ENCODE data around the gene PTPRG.

PTPRG gene

DNA sequence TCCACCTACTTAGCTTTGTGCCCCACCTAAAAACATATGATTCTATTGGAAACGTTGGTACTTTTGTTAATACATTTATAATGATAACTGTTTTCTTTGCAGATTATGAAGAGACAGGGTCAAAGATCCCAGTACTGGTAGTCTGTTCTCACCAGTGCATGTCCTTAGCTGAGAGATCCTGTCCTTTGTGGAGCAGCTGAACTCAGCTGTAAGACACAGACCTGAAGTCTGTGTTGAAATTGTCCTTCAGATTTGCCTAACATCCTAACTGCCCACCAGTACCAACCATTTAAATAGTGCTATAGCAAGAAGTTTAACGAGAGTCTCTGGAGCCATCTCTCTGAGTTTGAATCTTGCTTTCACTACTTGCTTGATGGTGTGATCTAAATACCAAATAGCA lies 413.3 kb downstream of the PTPRG start:
- no peak for DNase-seq (ENCODE audit: low spot score)
- no peak overlapping the region for H3K27ac ChIP-seq
- no peak overlapping the region for H3K4me3 ChIP-seq
- TF ChIP-seq, protein P1, sequence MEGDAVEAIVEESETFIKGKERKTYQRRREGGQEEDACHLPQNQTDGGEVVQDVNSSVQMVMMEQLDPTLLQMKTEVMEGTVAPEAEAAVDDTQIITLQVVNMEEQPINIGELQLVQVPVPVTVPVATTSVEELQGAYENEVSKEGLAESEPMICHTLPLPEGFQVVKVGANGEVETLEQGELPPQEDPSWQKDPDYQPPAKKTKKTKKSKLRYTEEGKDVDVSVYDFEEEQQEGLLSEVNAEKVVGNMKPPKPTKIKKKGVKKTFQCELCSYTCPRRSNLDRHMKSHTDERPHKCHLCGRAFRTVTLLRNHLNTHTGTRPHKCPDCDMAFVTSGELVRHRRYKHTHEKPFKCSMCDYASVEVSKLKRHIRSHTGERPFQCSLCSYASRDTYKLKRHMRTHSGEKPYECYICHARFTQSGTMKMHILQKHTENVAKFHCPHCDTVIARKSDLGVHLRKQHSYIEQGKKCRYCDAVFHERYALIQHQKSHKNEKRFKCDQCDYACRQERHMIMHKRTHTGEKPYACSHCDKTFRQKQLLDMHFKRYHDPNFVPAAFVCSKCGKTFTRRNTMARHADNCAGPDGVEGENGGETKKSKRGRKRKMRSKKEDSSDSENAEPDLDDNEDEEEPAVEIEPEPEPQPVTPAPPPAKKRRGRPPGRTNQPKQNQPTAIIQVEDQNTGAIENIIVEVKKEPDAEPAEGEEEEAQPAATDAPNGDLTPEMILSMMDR (IDR thresholded peaks at IDR 0.05): no peak

DNA sequence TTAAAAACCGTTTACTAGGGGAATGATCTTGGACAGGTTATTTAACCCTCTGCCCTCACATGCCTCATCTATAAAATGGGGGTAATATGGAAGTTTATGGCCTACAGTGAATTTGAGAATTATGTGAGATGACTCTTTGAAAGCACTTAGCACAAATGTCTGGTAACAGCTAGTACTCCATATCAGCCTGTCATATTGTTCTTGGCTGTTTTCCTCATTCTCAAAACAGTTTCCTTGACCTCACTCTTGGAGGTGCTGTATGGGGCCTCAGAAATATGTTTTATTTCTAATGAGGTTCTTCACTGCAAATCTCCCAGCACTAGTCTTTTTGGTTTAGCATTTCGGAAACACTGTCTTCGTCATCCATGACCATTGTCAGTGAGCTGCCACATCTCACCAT lies 413.8 kb downstream of the PTPRG start:
- Histone ChIP-seq H3K27ac (no peak overlapping the region), H3K4me3 (no peak overlapping the region)
- TF ChIP-seq, protein P1 (IDR thresholded peaks at IDR 0.05): no peak
- DNase-seq (ENCODE audit: low spot score): no peak

DNA sequence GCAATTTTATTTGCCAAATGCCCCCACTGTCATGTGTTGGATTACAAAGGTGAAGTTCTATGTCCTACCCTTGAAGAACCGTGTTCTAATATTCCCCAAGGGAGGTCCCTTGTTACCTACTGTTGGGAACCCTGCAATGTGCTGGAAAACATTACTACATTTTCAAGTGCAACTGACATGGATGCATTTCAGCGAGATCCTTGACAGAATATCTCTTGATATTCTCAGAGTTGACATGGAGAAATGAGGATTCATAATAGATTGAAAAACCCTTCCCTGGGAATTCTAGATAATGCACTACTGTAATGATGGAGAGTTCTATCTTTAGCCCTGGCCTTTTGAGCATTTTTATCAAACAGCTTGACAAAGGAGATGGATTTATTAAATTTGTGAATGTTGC lies 414.6 kb downstream of the PTPRG start:
- TF ChIP-seq, protein P1 (IDR thresholded peaks at IDR 0.05): no peak
- Histone ChIP-seq H3K4me3 (no peak overlapping the region), H3K27ac (no peak overlapping the region)
- no peak for DNase-seq (ENCODE audit: low spot score)

DNA sequence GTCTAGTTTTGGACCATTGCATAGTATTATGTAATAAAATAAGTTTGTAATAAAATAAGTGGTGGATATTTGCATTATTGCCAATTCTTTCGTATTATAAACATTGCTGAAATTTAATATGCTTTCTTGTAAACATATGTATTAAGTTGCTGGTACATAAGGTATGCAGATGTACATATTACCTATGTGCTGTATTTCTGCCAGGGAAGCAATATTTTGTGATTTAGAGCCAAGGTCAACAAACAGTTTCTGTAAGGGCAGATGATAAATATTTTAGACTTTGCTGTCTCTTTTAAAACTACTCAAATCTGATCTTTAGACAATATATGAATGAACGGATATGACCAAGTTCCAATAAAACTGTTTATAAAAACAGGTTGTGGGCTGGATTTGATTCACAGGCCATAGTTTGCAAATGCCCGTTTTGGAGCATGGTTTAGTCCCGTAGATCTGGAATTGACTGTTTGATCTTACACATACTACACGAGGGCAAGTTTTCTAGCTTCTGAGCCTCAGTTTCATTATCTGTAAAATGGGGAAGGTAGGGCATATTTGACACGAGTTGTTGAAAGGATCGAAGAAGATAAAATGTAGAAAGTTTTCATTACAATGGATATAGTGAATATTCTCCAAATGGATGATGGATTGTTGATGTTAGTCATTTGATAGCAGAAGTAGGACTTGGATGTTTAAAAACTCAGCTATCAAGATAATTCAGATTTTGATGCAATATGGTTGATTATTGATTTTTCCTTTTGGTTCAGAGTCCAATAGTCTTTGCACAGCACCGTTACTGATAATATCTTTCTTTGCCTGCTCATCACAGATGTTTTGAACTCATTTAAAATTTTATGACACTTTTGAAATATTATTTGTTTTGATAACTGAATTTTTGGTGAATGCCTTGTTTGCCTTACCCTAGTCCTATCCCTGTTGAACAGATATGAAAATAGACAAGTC lies 417.4 kb downstream of the PTPRG start:
- DNase-seq (ENCODE audit: low spot score): no peak
- no peak overlapping the region for H3K27ac ChIP-seq

GRCh38 chr3:61979638-61980037 lies 418.3 kb downstream of the PTPRG start:
- DNase-seq (ENCODE audit: low spot score): no peak
- Histone ChIP-seq H3K27ac (no peak overlapping the region), H3K4me3 (no peak overlapping the region)
- TF ChIP-seq, protein P1 (IDR thresholded peaks at IDR 0.05): no peak

More for the DNA sequence above, 417.4 kb downstream of the PTPRG start:
- TF ChIP-seq, protein P1 (IDR thresholded peaks at IDR 0.05): no peak
- H3K4me3 ChIP-seq: no peak overlapping the region

GRCh38 chr3:61980041-61980440 lies 418.7 kb downstream of the PTPRG start:
- no peak overlapping the region for H3K4me3 ChIP-seq
- TF ChIP-seq, protein P1 (IDR thresholded peaks at IDR 0.05): no peak
- no peak overlapping the region for H3K27ac ChIP-seq
- DNase-seq (ENCODE audit: low spot score): no peak

GRCh38 chr3:61981060-61981459 lies 419.7 kb downstream of the PTPRG start:
- Histone ChIP-seq H3K4me3 (no peak overlapping the region), H3K27ac (no peak overlapping the region)
- DNase-seq (ENCODE audit: low spot score): no peak
- TF ChIP-seq, protein P1 (IDR thresholded peaks at IDR 0.05): no peak

Data from coronary artery (tissue), 2 donors.